WTC11 (cell line): ENCODE results near the gene LBHD2.

Source experiments
- ATF1 ChIP-seq: sonication (generic); formaldehyde crosslinking; IDR thresholded peaks from 2 replicates; pipeline ENCODE4 v1.8.1; 2023; ENCODE audit warnings: mild to moderate bottlenecking, moderate library complexity, missing genetic modification reagents
- JUN ChIP-seq: sonication (generic); formaldehyde crosslinking; IDR thresholded peaks from 2 replicates; pipeline ENCODE4 v1.8.0; 2023; ENCODE audit warnings: mild to moderate bottlenecking, missing genetic modification reagents
- KAT7 ChIP-seq: sonication (generic); formaldehyde crosslinking; IDR thresholded peaks from 2 replicates; pipeline ENCODE4 v1.8.1; 2023; ENCODE audit warnings: missing genetic modification reagents, mild to moderate bottlenecking, borderline replicate concordance
- ZBTB21 ChIP-seq: sonication (generic); formaldehyde crosslinking; IDR thresholded peaks from 2 replicates; pipeline ENCODE4 v1.8.1; 2023; ENCODE audit warnings: mild to moderate bottlenecking, missing genetic modification reagents, borderline replicate concordance
- ZNF232 ChIP-seq: sonication (generic); formaldehyde crosslinking; IDR thresholded peaks from 2 replicates; pipeline ENCODE4 v1.8.0; 2022; ENCODE audit warnings: mild to moderate bottlenecking, missing genetic modification reagents
- ZNF263 ChIP-seq: sonication (generic); formaldehyde crosslinking; IDR thresholded peaks from 2 replicates; pipeline ENCODE4 v1.8.1; 2022; ENCODE audit warnings: low read depth, mild to moderate bottlenecking, moderate library complexity, missing genetic modification reagents
- ZNF317 ChIP-seq: sonication (generic); formaldehyde crosslinking; IDR thresholded peaks from 2 replicates; pipeline ENCODE4 v1.8.1; 2023; ENCODE audit warnings: low read depth, mild to moderate bottlenecking, moderate library complexity, missing genetic modification reagents, borderline replicate concordance
- TF ChIP-seq, protein P1 (sequence below): fragments of 200-600 bp; IDR thresholded peaks from 2 replicates; pipeline ENCODE4 v1.8.0; 2022; ENCODE audit warnings: antibody characterized with exemption
- TF ChIP-seq, protein P2 (sequence below): sonication (generic); formaldehyde crosslinking; conservative IDR thresholded peaks from 2 replicates; pipeline ENCODE4 v1.8.1; 2023; ENCODE audit warnings: mild to moderate bottlenecking, low read depth, missing genetic modification reagents, moderate library complexity
- TF ChIP-seq, protein P3 (sequence below): sonication (generic); formaldehyde crosslinking; IDR thresholded peaks from 2 replicates; pipeline ENCODE4 v1.8.1; 2022; ENCODE audit warnings: mild to moderate bottlenecking, moderate library complexity, missing genetic modification reagents
- TF ChIP-seq, protein P4 (sequence below): sonication (generic); formaldehyde crosslinking; IDR thresholded peaks from 2 replicates; pipeline ENCODE4 v1.8.0; 2022; ENCODE audit warnings: mild to moderate bottlenecking, missing genetic modification reagents
- TF ChIP-seq, protein P5 (sequence below): fragments of 250-450 bp; sonication (Bioruptor Pico); IDR thresholded peaks from 2 replicates; pipeline ENCODE4 v1.9.0; 2021; ENCODE audit warnings: mild to moderate bottlenecking

DNA sequence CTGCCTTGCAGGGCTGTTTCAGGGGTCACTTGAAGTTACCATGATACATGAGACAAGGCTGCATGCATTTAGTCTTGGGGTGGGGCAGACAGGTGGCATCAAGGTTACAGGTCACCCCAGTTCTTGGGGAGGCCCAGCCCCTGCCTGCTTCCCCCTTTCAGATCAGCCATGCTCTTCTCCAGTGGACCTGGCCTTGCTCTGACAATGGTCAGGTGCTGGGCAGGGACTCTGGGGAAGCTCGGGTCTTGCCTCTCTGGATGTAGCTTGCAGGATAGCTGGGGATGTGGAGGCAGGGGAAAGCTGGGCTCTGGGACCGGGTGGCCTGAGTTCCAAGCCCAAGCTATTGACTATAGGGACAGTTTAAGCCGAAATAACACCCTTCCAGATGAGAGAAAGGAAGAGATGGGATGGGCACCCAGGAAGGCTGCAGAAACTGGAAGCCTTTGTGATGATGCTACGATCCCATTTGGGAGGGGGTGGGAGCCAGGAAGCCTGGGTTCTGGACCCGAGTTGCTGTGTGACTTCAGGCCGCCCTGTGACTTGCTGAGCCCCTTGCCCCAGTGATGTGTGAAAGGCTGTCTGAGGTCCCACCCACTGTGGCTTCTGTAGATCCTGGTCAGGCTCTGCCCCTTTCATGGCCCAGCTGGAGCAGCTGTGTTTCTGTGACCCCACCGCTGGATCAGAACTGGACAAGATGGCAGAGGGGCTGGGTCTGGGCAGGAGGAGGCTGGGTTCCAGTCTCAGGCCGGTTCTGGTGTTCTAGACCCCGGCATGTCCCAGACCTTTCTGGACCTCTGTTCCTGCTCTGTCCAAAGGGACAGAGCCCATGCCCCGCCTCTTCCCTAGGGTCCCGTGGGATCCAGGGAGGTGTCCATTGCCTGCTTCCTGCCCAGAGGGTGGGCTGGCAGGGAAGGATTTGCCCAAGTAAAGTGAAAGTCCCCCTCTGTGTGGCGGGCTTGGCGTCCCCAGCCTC is 41.4 kb downstream of the LBHD2 start:
- TF ChIP-seq, protein P1, sequence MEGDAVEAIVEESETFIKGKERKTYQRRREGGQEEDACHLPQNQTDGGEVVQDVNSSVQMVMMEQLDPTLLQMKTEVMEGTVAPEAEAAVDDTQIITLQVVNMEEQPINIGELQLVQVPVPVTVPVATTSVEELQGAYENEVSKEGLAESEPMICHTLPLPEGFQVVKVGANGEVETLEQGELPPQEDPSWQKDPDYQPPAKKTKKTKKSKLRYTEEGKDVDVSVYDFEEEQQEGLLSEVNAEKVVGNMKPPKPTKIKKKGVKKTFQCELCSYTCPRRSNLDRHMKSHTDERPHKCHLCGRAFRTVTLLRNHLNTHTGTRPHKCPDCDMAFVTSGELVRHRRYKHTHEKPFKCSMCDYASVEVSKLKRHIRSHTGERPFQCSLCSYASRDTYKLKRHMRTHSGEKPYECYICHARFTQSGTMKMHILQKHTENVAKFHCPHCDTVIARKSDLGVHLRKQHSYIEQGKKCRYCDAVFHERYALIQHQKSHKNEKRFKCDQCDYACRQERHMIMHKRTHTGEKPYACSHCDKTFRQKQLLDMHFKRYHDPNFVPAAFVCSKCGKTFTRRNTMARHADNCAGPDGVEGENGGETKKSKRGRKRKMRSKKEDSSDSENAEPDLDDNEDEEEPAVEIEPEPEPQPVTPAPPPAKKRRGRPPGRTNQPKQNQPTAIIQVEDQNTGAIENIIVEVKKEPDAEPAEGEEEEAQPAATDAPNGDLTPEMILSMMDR, result no peak
- no peak for TF ChIP-seq KAT7 (CRISPR knock-in tag)
- no peak for TF ChIP-seq ATF1 (CRISPR knock-in tag)
- no peak for TF ChIP-seq ZNF317 (CRISPR knock-in tag)
- TF ChIP-seq, protein P2, sequence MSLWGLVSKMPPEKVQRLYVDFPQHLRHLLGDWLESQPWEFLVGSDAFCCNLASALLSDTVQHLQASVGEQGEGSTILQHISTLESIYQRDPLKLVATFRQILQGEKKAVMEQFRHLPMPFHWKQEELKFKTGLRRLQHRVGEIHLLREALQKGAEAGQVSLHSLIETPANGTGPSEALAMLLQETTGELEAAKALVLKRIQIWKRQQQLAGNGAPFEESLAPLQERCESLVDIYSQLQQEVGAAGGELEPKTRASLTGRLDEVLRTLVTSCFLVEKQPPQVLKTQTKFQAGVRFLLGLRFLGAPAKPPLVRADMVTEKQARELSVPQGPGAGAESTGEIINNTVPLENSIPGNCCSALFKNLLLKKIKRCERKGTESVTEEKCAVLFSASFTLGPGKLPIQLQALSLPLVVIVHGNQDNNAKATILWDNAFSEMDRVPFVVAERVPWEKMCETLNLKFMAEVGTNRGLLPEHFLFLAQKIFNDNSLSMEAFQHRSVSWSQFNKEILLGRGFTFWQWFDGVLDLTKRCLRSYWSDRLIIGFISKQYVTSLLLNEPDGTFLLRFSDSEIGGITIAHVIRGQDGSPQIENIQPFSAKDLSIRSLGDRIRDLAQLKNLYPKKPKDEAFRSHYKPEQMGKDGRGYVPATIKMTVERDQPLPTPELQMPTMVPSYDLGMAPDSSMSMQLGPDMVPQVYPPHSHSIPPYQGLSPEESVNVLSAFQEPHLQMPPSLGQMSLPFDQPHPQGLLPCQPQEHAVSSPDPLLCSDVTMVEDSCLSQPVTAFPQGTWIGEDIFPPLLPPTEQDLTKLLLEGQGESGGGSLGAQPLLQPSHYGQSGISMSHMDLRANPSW (CRISPR knock-in tag), result no peak
- no peak for TF ChIP-seq ZNF232
- TF ChIP-seq, protein P3, sequence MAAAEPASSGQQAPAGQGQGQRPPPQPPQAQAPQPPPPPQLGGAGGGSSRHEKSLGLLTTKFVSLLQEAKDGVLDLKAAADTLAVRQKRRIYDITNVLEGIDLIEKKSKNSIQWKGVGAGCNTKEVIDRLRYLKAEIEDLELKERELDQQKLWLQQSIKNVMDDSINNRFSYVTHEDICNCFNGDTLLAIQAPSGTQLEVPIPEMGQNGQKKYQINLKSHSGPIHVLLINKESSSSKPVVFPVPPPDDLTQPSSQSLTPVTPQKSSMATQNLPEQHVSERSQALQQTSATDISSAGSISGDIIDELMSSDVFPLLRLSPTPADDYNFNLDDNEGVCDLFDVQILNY (CRISPR knock-in tag), result no peak
- no peak for TF ChIP-seq ZBTB21 (CRISPR knock-in tag)
- TF ChIP-seq, protein P4, sequence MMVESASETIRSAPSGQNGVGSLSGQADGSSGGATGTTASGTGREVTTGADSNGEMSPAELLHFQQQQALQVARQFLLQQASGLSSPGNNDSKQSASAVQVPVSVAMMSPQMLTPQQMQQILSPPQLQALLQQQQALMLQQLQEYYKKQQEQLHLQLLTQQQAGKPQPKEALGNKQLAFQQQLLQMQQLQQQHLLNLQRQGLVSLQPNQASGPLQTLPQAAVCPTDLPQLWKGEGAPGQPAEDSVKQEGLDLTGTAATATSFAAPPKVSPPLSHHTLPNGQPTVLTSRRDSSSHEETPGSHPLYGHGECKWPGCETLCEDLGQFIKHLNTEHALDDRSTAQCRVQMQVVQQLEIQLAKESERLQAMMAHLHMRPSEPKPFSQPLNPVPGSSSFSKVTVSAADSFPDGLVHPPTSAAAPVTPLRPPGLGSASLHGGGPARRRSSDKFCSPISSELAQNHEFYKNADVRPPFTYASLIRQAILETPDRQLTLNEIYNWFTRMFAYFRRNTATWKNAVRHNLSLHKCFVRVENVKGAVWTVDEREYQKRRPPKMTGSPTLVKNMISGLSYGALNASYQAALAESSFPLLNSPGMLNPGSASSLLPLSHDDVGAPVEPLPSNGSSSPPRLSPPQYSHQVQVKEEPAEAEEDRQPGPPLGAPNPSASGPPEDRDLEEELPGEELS (CRISPR knock-in tag), result no peak
- TF ChIP-seq, protein P5, sequence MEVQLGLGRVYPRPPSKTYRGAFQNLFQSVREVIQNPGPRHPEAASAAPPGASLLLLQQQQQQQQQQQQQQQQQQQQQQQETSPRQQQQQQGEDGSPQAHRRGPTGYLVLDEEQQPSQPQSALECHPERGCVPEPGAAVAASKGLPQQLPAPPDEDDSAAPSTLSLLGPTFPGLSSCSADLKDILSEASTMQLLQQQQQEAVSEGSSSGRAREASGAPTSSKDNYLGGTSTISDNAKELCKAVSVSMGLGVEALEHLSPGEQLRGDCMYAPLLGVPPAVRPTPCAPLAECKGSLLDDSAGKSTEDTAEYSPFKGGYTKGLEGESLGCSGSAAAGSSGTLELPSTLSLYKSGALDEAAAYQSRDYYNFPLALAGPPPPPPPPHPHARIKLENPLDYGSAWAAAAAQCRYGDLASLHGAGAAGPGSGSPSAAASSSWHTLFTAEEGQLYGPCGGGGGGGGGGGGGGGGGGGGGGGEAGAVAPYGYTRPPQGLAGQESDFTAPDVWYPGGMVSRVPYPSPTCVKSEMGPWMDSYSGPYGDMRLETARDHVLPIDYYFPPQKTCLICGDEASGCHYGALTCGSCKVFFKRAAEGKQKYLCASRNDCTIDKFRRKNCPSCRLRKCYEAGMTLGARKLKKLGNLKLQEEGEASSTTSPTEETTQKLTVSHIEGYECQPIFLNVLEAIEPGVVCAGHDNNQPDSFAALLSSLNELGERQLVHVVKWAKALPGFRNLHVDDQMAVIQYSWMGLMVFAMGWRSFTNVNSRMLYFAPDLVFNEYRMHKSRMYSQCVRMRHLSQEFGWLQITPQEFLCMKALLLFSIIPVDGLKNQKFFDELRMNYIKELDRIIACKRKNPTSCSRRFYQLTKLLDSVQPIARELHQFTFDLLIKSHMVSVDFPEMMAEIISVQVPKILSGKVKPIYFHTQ, result no peak
- TF ChIP-seq JUN (CRISPR knock-in tag), result no peak
- no peak for TF ChIP-seq ZNF263 (CRISPR knock-in tag)
